Activated CD8-positive, alpha-beta memory T cell treated with anti-CD3 and anti-CD28 coated beads, Interleukin-2, amount 50 U/mL, for 48 hours (primary cell): ENCODE results near the gene HSDL1.

Experiments used
- DNase-seq: peaks from one replicate; pipeline ENCODE4 v3.0.0-alpha.2; 2020

Gene HSDL1

GRCh38 chr16:84105301-84105815, 39.6 kb downstream of the HSDL1 start:
- no peak for DNase-seq

DNA sequence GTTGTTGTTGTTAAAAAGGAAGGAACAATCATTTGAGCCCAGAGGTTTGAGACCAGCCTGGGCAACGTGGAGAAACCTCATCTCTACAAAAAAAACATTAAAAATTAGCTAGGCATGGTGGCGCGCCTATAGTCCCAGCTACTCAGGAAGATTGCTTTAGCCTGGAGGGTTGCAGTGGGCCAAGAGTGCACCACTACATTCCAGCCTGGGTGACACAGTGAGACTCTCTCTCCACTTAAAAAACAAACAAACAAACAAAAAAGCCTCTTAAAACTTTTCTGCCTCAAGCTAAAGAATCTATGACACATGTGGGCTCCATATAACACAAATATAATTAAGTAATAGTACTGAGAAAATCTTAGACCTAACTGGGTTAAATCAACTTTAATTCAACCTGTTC, 40.7 kb downstream of the HSDL1 start:
- DNase-seq: no peak

- no peak for DNase-seq
These were observed 41.3 kb downstream of the HSDL1 start for GRCh38 chr16:84103678-84104077.

GRCh38 chr16:84098939-84099338, 46.0 kb downstream of the HSDL1 start:
- no peak for DNase-seq

DNA sequence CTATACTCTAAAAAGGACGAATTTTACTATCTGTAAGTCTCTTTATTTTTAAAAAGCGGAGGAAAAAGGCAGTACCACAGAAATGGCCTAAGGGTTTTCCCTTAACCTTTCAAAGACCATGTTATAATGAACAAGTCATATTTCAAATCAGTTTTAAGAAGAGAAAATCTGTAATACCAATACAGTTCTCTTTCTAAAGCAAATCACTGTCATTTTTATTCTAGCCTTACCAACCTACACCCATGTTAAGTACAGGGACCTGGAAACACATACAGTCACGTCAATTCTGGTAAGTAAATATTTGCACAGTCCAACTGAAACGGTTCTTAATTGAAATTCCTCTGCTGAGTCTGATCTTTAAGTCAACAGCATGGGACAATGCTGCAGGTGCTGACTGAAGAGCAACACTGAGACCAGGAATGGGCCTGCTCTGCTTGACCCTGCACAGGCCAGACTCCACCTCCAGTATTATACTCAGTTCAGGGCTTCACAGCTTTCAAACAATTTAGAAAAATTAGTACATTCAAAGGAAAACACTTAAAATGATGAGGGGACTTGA, 48.5 kb downstream of the HSDL1 start:
- no peak for DNase-seq

DNA sequence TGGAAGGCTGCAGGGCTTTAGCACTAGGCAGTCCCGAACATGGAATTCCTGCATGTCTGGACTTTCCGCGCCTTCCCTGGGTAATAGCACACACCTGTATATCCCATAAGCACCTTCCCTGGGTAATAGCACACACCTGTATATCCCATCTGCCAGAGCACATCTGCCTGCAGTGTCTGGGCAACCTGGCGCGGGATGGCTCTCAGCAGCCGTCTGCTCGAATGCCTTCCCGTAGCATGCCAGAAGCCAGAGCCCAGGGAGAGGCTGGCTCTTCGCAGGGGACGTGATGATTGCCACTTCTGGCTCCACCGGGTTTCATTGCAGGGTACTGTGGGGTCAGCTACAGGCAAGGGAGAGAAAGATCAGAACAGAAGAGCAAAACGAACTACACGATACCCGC, 49.5 kb downstream of the HSDL1 start:
- no peak for DNase-seq

- DNase-seq: no peak
These were observed 51.1 kb downstream of the HSDL1 start for GRCh38 chr16:84093879-84094270.

DNA sequence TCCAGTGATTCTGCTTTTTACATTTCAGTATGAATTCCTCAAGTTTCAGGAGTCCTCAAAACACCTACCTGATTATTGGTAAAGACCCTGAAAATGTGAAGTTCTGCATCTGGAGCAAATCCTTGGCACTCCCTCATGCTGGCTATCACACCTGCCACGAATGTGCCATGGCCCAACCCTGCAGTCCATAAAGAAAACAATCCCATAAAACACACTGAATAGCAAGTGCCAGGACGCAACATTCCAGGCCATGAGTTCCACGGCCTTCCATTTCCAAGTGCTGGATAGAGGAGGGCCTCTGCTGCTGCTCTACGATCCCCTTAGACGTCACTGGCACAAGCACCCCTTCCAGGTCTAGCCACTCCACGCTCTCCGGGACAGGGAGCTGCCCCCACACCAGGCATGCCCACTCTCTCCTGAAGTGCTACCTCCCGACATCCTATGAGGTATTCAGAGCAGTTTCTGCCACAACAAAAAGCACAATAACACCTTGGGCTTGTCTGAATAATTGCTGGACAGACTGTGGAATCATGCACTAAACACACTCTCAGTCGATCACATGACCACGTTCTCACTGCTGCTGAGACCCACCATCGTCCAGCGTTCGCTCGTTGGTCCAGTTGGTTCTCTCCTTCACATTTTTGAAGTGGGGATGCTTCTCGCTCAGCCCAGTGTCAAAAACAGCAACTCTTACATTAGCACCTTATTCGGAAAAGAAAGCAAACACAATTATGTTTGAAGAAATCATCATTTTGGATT, 51.7 kb downstream of the HSDL1 start:
- no peak for DNase-seq

DNA sequence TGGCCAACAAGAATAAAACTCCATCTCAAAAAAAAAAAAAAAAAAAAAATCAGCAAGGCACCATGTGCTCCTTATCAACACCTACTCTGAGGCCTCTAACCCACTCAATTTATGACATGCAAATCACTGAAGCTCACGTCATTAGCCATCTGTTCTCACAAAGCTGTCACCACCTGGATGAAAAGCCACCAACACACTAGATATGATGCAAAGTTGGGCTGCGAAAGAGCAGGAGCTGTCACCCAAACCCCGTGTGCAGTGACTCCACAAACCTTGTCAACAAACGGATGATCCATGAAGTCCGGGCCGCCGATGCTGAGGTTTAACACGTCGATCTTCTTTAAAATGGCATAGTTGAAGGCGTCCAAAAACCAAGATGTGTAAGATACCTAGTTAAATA, 53.5 kb downstream of the HSDL1 start:
- no peak for DNase-seq

GRCh38 chr16:84090211-84090610, 54.8 kb downstream of the HSDL1 start:
- no peak for DNase-seq

- DNase-seq: peak; percentile 73
These were observed 56.1 kb downstream of the HSDL1 start for GRCh38 chr16:84088695-84089395.

- DNase-seq: no peak
These were observed 57.4 kb downstream of the HSDL1 start for GRCh38 chr16:84087466-84088151.

- no peak for DNase-seq
These were observed 58.0 kb downstream of the HSDL1 start for GRCh38 chr16:84087001-84087400.

DNA sequence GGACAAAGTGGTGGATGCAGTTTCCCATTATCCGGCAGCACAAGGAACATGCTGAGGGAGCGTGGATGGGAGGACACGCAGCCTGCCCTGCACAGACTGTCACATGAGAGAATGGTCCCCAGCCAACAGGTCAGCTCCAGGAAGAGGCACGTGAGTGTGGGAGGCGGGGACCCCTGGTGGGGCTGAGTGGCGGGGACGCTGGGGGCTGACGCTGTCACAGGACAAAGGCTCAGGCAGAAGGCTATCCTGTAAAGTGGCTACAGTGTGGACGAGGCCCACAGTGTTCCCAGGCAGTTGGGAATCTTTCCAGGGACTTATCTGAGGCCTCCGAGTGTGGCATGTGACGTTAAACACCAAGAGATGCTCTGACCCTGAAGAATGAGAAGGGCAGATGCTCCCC, 58.6 kb downstream of the HSDL1 start:
- DNase-seq: no peak

- DNase-seq: no peak
These were observed 59.2 kb downstream of the HSDL1 start for GRCh38 chr16:84085773-84086172.

GRCh38 chr16:84085271-84085667, 59.7 kb downstream of the HSDL1 start:
- no peak for DNase-seq

DNA sequence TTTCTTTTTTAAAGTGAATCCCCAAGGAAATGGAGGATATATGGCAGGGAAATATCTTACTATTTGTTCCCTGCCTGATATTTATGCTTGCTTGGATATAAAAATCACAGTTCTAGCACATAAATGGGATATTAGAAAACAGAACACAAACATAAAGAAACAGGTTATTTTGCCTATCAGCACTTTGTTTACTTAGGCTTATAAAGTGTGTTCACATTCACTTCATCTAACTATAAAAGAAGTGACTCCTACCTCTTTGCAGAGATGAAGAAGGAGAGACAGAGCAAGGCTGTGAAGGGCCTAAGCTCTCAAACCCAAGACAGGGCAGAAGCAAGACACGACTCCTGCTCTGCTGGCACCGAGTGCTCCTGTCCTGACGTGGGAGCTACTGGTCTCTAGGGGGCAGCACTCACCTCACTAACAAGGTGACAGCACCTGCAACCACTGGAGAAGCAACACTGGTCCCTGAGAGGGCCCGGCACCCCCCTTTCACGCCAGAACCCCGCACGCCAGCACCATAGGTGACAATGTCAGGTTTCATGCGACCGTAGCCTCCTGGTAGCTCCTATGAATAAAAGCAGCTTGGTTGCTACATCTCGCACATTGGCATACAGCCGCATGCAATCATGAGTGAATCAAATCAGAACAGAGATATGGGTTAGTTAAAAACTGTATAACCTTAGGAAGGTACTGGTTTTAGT, 60.3 kb downstream of the HSDL1 start:
- peak; percentile 78 for DNase-seq

GRCh38 chr16:84082835-84083569, 62.0 kb downstream of the HSDL1 start:
- DNase-seq: no peak

GRCh38 chr16:84082110-84082509, 62.9 kb downstream of the HSDL1 start:
- no peak for DNase-seq

DNA sequence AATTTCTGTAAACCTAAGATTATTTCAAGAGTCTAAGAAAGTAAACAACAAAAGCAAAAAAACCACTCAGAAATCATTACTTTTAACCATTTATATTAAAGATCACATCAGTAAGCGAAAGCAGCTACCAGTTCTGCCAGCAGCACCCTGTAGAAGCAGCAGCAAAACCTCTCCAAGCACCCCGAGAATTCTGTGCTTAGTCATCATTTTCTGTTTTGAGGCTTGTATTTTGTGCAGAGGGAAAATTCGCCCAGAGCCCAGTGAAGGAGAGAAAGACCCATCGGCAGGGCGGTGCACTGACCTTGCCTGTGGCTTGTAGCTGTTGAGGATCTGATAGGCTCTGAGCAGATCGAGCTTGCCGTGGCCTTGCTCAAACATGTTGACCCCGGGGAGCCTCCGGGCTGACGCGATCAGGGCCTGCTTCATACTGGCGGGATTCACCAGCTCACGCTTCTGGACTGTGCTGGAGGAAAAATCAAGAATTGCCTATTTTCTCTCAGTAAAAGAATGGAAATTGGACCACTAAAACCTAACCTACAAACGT, 63.5 kb downstream of the HSDL1 start:
- DNase-seq: no peak

GRCh38 chr16:84080813-84081212, 64.2 kb downstream of the HSDL1 start:
- no peak for DNase-seq

- no peak for DNase-seq
These were observed 64.6 kb downstream of the HSDL1 start for GRCh38 chr16:84080378-84080777.
